ENCODE measurements around the gene DNER. TPM values are rescaled to one million over a fixed set of nuclear protein-coding genes. Genes with fewer than 3 reads are reported as not detected.

DNER gene
- total and polyA plus RNA-seq, 2 of the 13 experiments (the other 11 are each of a cell fraction or from before 2014, with no cell fraction given), result not detected

DNA sequence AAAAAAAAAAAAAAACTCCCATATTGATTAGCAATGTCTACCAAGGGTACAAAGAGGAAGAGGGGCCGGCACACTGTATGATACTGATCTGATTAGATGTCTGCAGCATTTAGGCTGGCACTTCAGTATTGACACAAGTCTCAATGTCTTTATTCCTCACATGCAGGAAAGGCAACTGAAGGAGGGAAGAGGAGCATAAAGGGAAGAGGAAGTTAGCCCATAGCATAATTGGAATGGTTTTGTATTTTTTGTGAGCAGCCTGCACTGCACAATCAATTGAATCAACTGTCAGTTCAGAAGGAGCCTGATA is 79.0 kb downstream of the DNER start (continued):
- TF ChIP-seq BHLHE40 (IDR thresholded peaks at IDR 0.05; ENCODE audit: low read length) (no peak), MTF1 (CRISPR knock-in tag; IDR thresholded peaks at IDR 0.05) (no peak), HNRNPH1 (optimal IDR thresholded peaks at IDR 0.05; ENCODE audit: low read depth, low read length) (no peak), IKZF4 (CRISPR knock-in tag; IDR thresholded peaks at IDR 0.05; ENCODE audit: borderline replicate concordance, low read depth, not compliant biosample characterization) (no peak), IRF2 (CRISPR knock-in tag; IDR thresholded peaks at IDR 0.05) (no peak)
- TF ChIP-seq, protein P1, sequence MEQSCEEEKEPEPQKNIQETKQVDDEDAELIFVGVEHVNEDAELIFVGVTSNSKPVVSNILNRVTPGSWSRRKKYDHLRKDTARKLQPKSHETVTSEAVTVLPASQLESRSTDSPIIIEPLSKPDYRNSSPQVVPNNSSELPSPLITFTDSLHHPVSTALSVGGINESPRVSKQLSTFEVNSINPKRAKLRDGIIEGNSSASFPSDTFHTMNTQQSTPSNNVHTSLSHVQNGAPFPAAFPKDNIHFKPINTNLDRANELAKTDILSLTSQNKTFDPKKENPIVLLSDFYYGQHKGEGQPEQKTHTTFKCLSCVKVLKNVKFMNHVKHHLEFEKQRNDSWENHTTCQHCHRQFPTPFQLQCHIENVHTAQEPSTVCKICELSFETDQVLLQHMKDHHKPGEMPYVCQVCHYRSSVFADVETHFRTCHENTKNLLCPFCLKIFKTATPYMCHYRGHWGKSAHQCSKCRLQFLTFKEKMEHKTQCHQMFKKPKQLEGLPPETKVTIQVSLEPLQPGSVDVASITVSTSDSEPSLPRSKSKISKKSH (CRISPR knock-in tag; IDR thresholded peaks at IDR 0.05; ENCODE audit: borderline replicate concordance), result no peak

DNA sequence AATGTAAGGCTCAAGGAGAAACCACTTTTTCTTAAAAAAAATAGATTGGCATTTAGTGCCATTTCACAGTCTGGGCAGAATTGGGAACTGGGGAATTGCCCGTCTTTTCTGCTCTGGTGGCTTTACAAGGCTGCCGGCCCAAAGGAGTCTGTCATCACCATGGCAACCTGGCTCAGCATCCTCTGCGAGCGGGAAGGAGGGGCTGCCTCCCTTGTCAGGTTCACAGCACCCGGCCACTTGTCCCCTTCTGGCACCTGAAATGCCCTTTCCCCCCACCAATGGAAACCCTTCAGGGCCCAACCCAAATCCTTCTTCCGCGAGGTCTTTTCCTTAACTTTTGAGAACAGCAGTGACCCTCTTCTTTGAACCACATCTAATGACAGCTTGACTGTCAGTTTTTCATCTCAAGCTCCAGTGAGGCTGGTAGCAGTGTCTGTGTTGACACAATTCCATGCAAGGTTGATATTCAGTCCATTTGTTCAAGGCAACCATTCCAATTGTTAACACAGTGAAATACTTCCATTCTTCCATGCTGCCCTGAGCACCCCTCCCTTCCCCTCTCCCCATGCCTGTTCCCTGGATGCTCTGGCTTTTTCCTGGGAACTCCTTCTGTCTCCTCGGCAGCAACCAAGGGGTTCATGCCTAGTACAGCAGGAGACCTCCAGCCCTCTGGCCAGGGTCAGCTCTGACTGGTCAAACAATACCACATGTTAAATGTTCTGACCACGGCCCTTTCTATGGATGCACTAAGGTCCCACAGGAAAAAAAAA is 79.6 kb downstream of the DNER start:
- intact Hi-C loops (cut with micrococcal nuclease; ENCODE audit: unreplicated experiment) (no loop called here), in situ Hi-C loops (cut with HindIII; ENCODE audit: extremely low pct_ligation_motif_present, low pct_unique_long_range_greater_than_20kb) (no loop called here)
- H3K4me3 ChIP-seq (replicated peaks in 1 of 3; ENCODE audit: insufficient read depth in 1 of 3, low read depth in 2 of 3, low read length in 3 of 3), result no peak overlapping the region
- H3K27ac ChIP-seq (ENCODE audit: extremely low read length, insufficient read depth, low read length), result no peak overlapping the region
- no peaks in the 10 kb centered on the region for H3K9me3 ChIP-seq (ENCODE audit: low read length)
- H3K9ac ChIP-seq (ENCODE audit: insufficient read depth, low read depth, low read length), result no peak overlapping the region
- BruUV-seq (replicated peaks), result no TSS peak
- no peaks in the 10 kb centered on the region for H3K79me2 ChIP-seq (ENCODE audit: insufficient read depth, low read length)
- FAIRE-seq (no peak), DNase-seq (ENCODE audit: low spot score) (no peak), ATAC-seq (no peak)
- no peak overlapping the region for H2AFZ ChIP-seq (ENCODE audit: low read length)
- POLR2A ChIA-PET, result no interaction called here
- no peaks in the 10 kb centered on the region for H3K36me3 ChIP-seq (replicated peaks in 1 of 2; ENCODE audit: control insufficient read depth in 1 of 2, insufficient read depth in 2 of 2, low read length in 2 of 2)
- no peaks in the 10 kb centered on the region for H4K20me1 ChIP-seq (ENCODE audit: insufficient read depth, low read length)
- 15% methylated on average over 9 of the region's 9 CpGs for WGBS (ENCODE audit: low lambda C conversion rate)
- no peaks in the 10 kb centered on the region; a peak in 1 of 5 replicates for H3K27me3 ChIP-seq (ENCODE audit: control insufficient read depth in 1 of 2, insufficient read depth in 2 of 2, low read length in 2 of 2)
- H3K4me2 ChIP-seq (ENCODE audit: low read depth, low read length), result no peak overlapping the region
- no peaks in the 10 kb centered on the region for H3K4me1 ChIP-seq (ENCODE audit: insufficient read depth, low read length)
- CTCF ChIA-PET (ENCODE audit: low intra/inter-chr PET ratio, low total read pairs), result no interaction called here
- TF ChIP-seq, protein P2, sequence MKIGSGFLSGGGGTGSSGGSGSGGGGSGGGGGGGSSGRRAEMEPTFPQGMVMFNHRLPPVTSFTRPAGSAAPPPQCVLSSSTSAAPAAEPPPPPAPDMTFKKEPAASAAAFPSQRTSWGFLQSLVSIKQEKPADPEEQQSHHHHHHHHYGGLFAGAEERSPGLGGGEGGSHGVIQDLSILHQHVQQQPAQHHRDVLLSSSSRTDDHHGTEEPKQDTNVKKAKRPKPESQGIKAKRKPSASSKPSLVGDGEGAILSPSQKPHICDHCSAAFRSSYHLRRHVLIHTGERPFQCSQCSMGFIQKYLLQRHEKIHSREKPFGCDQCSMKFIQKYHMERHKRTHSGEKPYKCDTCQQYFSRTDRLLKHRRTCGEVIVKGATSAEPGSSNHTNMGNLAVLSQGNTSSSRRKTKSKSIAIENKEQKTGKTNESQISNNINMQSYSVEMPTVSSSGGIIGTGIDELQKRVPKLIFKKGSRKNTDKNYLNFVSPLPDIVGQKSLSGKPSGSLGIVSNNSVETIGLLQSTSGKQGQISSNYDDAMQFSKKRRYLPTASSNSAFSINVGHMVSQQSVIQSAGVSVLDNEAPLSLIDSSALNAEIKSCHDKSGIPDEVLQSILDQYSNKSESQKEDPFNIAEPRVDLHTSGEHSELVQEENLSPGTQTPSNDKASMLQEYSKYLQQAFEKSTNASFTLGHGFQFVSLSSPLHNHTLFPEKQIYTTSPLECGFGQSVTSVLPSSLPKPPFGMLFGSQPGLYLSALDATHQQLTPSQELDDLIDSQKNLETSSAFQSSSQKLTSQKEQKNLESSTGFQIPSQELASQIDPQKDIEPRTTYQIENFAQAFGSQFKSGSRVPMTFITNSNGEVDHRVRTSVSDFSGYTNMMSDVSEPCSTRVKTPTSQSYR (CRISPR knock-in tag; IDR thresholded peaks at IDR 0.05; ENCODE audit: borderline replicate concordance), result no peak
- TF ChIP-seq MATR3 (CRISPR knock-in tag; IDR thresholded peaks at IDR 0.05), result no peak
- no peak for TF ChIP-seq NFE2L1 (CRISPR knock-in tag; IDR thresholded peaks at IDR 0.05; ENCODE audit: borderline replicate concordance)
- TF ChIP-seq SOX6 (IDR thresholded peaks at IDR 0.05), result no peak
- no peak for TF ChIP-seq SOX6 (CRISPR knock-in tag; IDR thresholded peaks at IDR 0.05)
- no peak for TF ChIP-seq POLR2AphosphoS5 (IDR thresholded peaks at IDR 0.05; ENCODE audit: low read depth, low read length)
- TF ChIP-seq, protein P3, sequence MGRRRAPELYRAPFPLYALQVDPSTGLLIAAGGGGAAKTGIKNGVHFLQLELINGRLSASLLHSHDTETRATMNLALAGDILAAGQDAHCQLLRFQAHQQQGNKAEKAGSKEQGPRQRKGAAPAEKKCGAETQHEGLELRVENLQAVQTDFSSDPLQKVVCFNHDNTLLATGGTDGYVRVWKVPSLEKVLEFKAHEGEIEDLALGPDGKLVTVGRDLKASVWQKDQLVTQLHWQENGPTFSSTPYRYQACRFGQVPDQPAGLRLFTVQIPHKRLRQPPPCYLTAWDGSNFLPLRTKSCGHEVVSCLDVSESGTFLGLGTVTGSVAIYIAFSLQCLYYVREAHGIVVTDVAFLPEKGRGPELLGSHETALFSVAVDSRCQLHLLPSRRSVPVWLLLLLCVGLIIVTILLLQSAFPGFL (CRISPR knock-in tag; IDR thresholded peaks at IDR 0.05), result no peak
- no peak for TF ChIP-seq JARID2 (CRISPR knock-in tag; IDR thresholded peaks at IDR 0.05; ENCODE audit: insufficient replicate concordance)

Data from HepG2 (cell line).